AML-193 (cell line): Measurements from ENCODE around the gene CHST6.
"Not testable (repeated sequence)": the region's sequence is repeated elsewhere in the genome, so short reads cannot be mapped to it uniquely, and the experiment has no call there.

Experiments
- DNase-seq, 2 experiments: peaks; one replicate each; lab custom pipeline; 2025; lab: John Stamatoyannopoulos, UW

CHST6 gene

DNA sequence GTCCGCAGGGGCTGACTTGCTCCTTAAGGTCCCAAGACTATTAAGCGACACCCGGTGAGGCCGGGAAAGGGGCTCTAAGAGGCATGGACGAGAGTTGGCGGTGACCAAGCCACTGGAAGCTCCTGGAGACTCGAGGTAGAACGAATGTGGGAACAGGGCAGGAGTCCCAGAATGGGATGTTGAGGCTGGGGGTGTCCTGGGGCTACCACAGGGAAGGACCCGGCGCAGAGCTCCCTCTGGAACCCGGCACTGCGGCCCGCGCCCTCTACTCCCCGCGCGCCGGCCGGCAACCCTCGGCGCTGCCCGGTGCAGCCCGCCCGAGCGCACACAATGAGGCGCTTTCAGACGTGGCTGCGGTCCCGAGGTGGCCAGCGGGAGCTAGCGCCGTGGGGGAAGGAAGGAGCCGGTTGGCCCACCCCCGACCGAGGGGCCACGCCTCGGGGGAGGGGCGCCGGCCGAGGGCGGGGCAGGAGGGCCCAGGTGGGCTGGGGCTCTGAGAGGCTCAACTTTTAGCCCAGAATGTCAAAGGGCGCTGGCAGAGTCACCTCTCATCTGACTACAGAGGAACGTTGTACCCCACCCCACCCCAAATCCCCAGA, at the start of gene CHST6:
CHST6 (minus strand) TSS at position 366 of the 599 bp plus-strand sequence. CDS start 15,613 bp downstream, outside the sequence.
- no peak for DNase-seq

- DNase-seq: not testable (repeated sequence)
Observed at GRCh38 chr16:75542462-75542861, 47.2 kb upstream of the CHST6 start.

- DNase-seq: no peak
Observed at GRCh38 chr16:75541236-75541635, 46.0 kb upstream of the CHST6 start.

- not testable (repeated sequence) for DNase-seq
Observed at GRCh38 chr16:75538882-75539565, 43.8 kb upstream of the CHST6 start.

DNA sequence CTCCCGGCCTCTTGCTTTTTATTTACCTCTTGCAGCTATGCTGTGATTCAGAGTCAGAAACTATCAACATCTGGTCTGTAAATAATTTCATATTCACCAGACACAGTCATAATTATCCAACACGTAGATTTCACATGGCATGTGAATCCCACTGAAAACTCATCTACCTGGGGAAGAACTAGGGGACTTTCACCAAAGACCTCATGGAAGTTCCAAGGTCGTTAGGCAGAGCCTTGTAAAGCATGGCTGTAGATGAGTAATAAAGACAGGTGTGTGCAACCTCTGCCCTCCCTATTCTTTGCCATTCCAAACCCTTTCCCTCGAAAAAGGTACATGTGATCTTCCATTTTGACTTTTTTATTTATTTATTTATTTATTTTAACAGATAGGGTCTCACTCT, 42.5 kb upstream of the CHST6 start:
- DNase-seq: no peak

DNA sequence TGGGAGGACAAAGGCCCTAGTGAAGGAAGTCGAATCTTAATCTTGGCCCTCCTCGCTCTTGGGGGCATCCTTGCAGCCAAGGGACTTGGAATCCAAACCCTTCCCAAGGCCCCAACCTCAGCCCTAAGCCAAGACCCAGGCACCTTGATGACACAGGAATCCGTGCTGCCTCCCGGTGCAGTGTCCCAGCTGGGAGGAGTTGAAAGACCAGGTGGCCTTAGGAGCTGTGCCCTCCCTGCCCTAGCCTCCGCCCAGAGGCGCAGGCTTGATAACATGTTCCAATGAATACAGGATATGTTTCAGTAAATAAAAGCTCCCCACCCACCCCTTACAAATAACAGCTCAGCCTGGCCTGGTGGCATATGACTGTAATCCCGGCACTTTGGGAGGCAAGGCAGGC, 40.7 kb upstream of the CHST6 start, which contains the start of gene CHST5:
CHST5 (minus strand) TSS at position 208 of the 400 bp plus-strand sequence. CDS start 5,724 bp downstream, outside the sequence.
- DNase-seq: no peak

DNA sequence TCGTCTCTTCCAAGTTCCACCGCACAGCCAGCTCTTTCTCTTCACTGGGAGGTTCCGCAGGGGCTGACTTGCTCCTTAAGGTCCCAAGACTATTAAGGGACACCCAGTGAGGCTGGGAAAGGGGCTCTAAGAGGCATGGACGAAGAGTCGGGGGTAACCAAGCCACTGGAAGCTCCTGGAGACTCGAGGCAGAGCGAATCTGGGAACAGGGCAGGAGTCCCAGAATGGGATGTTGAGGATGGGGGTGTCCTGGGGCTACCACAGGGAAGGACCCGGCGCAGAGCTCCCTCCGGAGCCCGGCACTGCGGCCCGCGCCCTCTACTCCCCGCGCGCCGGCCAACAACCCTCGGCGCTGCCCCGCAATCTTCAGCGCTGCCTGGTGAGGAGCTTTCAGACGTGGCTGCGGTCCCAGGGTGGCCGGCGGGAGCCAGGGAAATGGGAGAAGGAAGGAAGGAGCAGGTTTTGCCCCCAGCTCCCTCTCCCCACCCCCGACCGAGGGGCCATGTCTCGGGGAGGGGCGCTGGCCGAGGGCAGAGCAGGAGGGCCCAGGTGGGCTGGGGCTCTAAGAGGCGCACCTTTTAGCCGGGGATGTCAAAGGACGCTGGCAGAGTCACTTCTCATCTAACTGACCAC, 40.1 kb upstream of the CHST6 start:
- DNase-seq: no peak

- DNase-seq: no peak
Observed at GRCh38 chr16:75534560-75535205, 39.4 kb upstream of the CHST6 start.

- no peak for DNase-seq
Observed at GRCh38 chr16:75532791-75533190, 37.5 kb upstream of the CHST6 start.

- DNase-seq: no peak
Observed at GRCh38 chr16:75532142-75532765, 37.0 kb upstream of the CHST6 start.

DNA sequence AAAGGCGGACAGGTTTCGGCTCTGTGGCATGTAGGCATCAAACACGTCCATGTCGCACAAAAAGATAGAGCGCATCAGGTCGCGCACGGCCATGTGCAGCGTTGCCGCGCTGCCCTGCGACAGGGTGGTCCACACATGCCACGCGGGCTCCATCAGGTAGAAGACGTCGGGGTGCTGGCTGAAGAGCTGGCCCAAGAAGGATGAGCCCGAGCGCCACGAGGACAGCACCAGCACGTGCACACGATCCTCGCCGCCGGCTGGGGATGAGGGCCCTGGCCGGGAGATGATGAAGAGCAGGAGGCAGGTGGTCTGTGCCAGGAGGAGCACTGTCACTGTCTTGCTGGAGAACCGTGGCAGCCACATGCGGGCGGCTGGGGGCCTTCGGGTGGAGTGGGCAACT, 34.7 kb upstream of the CHST6 start:
- DNase-seq: no peak

GRCh38 chr16:75529056-75529905, 34.0 kb upstream of the CHST6 start:
- no peak for DNase-seq

GRCh38 chr16:75527825-75528299, 32.6 kb upstream of the CHST6 start:
- no peak for DNase-seq

- no peak for DNase-seq
Observed at GRCh38 chr16:75526032-75526790, 31.0 kb upstream of the CHST6 start.

DNA sequence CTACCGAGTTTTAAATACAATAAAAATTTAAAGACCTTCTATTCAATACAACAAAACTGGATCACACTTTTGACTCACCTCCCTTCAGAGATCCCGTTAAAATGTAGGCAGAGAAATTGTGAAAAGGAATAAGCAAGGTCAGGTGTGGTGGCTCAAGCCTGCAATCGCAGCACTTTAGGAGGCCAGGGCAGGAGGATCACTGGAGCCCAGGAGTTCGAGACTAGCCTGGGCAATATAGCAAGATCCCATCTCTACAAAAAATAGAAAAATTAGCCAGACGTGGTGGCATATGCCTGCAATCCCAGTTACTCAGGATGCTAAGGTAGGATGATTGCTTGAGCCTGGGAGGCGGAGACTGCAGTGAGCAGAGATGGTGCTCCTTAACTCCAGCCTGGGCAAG, 23.9 kb upstream of the CHST6 start:
- no peak for DNase-seq

DNA sequence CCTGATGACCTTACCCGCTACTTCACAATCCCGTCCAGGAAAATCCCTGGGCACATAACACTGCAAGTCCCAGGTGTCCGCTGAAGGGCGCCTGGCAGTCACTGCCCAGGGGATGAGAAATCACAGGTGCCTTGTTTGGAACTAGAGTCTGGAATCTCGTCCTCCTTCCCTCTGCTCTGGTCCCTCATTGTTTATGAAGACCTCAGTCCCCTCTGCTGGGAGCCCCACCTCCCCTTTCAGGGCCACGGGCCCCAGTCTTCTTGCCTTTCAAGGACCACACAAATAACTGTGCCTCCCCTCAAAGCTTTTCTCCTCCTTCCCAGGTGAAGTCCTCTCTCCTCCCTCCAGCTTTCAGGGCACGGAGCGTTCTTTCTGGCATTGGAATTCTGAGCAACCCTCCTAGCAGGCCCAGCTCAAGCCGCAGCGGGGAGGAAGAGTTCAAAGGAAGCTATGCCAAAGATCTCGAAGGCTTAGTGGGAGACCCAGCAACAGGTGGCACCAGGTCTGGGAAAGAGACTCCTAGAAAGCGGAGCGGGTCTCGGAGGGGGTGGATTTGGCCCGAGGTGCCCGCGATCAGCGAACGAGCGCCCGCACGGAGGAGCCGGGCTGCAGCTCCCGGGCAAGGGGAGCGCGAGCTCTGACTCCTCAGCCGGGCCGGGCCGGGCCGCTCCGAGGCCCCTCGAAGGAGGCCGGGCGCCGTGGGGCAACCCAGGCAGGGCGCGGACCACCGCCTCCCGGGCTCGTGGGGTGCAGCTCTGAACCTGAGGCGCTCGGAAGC, 21.1 kb upstream of the CHST6 start:
- DNase-seq: not testable (repeated sequence)

GRCh38 chr16:75514296-75514695, 19.1 kb upstream of the CHST6 start:
- no peak for DNase-seq

GRCh38 chr16:75506574-75506973, 11.3 kb upstream of the CHST6 start:
- no peak for DNase-seq

DNA sequence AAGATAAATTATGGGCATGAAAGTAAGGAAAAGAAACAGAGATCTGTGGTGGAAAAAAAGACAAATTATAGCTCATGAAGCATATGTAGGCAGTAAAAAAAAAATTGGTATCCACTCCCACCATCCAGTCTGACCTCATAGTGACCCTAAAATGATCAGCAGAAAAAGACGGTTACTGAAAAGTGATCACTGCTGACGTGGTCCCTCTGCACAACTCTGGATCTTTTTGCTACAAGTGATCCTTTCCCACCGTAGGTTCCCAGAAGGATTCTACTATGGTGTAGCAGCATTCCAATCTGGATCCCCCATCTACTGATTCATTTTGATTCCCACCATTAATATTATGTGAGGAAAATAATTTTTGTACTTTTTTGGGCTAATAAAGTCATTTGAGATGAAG, 10.9 kb upstream of the CHST6 start:
- no peak for DNase-seq

GRCh38 chr16:75503801-75504200, 8.6 kb upstream of the CHST6 start:
- DNase-seq: no peak
